Caco-2 (cell line): ENCODE results near the gene PHF12. TPM values are rescaled to one million over a fixed set of nuclear protein-coding genes. Genes with fewer than 3 reads are reported as not detected.

ENCODE experiments used
- BruUV-seq: library from RNA; stranded (reverse); fragments of 400-500 nt; replicated peaks from 2 replicates; lab custom pipeline; 2021; lab: Mats Ljungman, UMichigan
- CTCF ChIA-PET: fragments of 300-600 bp; sonication (Branson Sonifier 250); formaldehyde crosslinking; loops from one replicate; lab custom pipeline; 2022; ENCODE audit warnings: antibody characterized with exemption; lab: Charles Lee
- POLR2A ChIA-PET: fragments of 300-600 bp; sonication (Branson Sonifier 250); formaldehyde crosslinking; loops from one replicate; lab custom pipeline; 2022; ENCODE audit warnings: antibody characterized with exemption; lab: Charles Lee
- DNase-seq, 2 experiments: peaks; one replicate each; pipeline versions ENCODE4 v3.0.0 to v3.0.0-alpha.2; 2020 to 2022
- H3K27me3 ChIP-seq: replicated peaks from 2 replicates; pipeline ENCODE4 v1.6.0; 2011; ENCODE audit warnings: low read length; ENCODE audit not compliant: control insufficient read depth, insufficient read depth
- H3K36me3 ChIP-seq: 2 replicates; pipeline ENCODE4 v1.5.1; 2011; ENCODE audit warnings: low read length; ENCODE audit not compliant: control insufficient read depth, insufficient read depth
- H3K4me1 ChIP-seq: fragments of 250-450 bp; sonication (Bioruptor Pico); 2 replicates; pipeline ENCODE4 v1.5.1; 2020; ENCODE audit warnings: mild to moderate bottlenecking
- H3K4me3 ChIP-seq: 2 replicates; pipeline ENCODE4 v1.5.1; 2011; ENCODE audit warnings: low read depth, mild to moderate bottlenecking, control low read depth, low read length
- H3K9me3 ChIP-seq: fragments of 250-450 bp; sonication (Bioruptor Pico); 2 replicates; pipeline ENCODE4 v1.5.1; 2020; ENCODE audit warnings: mild to moderate bottlenecking, moderate library complexity
- H3K27ac Mint-ChIP-seq: one replicate; pipeline ENCODE4 v1.8.0; 2022; ENCODE audit warnings: mixed read lengths; ENCODE audit not compliant: unreplicated experiment
- H3K27me3 Mint-ChIP-seq: one replicate; pipeline ENCODE4 v1.8.0; 2022; ENCODE audit warnings: mixed read lengths; ENCODE audit not compliant: insufficient read depth, unreplicated experiment
- H3K36me3 Mint-ChIP-seq: one replicate; pipeline ENCODE4 v1.8.0; 2022; ENCODE audit warnings: mild to moderate bottlenecking, mixed read lengths; ENCODE audit not compliant: insufficient read depth, unreplicated experiment
- H3K4me1 Mint-ChIP-seq: one replicate; pipeline ENCODE4 v1.8.0; 2022; ENCODE audit warnings: low read depth, mixed read lengths; ENCODE audit not compliant: unreplicated experiment
- H3K4me3 Mint-ChIP-seq: one replicate; pipeline ENCODE4 v1.8.0; 2022; ENCODE audit warnings: mild to moderate bottlenecking, moderate library complexity, mixed read lengths; ENCODE audit not compliant: unreplicated experiment
- H3K9me3 Mint-ChIP-seq: one replicate; pipeline ENCODE4 v1.8.0; 2022; ENCODE audit warnings: mixed read lengths; ENCODE audit not compliant: unreplicated experiment
- CTCF ChIP-seq, 2 experiments: fragments of 200-600 bp in 1 of 2; IDR thresholded peaks; 1 replicate in 1 of 2; 2 replicates in 1 of 2; pipeline versions ENCODE4 v1.5.1 to v1.8.0; 2011 to 2022; ENCODE audit warnings: antibody characterized with exemption in 1 of 2, control low read depth in 1 of 2, inconsistent platforms in 1 of 2, low read depth in 1 of 2, low read length in 1 of 2, mild to moderate bottlenecking in 1 of 2, moderate library complexity in 1 of 2; ENCODE audit not compliant: insufficient read depth in 1 of 2, severe bottlenecking in 1 of 2, unreplicated experiment in 1 of 2
- intact Hi-C: fragments of 100-400 bp; cut with micrococcal nuclease; formaldehyde crosslinking; loops from one replicate; pipeline ENCODE4 v1.10.0; 2022; ENCODE audit not compliant: unreplicated experiment
- total RNA-seq: library from RNA; stranded (reverse); gene quantifications from 2 replicates; pipeline ENCODE4 v1.2.3, GENCODE V29; 2022

Gene PHF12
- total RNA-seq, 1 experiment from 2014 or later, result 49.9 TPM

GRCh38 chr17:28961391-28961790, 10.1 kb upstream of the PHF12 start:
- intact Hi-C loops, result no loop called here
- no peak overlapping the region for H3K4me3 Mint-ChIP-seq
- no TSS peak for BruUV-seq
- H3K36me3 Mint-ChIP-seq, result no peaks in the 10 kb centered on the region
- no peak for TF ChIP-seq CTCF (IDR thresholded peaks at IDR 0.05; ENCODE audit: insufficient read depth in 1 of 2, low read depth in 1 of 2, low read length in 1 of 2, severe bottlenecking in 1 of 2, unreplicated experiment in 1 of 2)
- no peak overlapping the region for H3K27ac Mint-ChIP-seq
- Histone ChIP-seq H3K9me3 (no peaks in the 10 kb centered on the region), H3K4me3 (no peak overlapping the region), H3K27me3 (no peaks in the 10 kb centered on the region), H3K4me1 (peaks cover 5% of the 10 kb centered on the region; the same call in 1 of the 2 replicates), H3K36me3 (no peaks in the 10 kb centered on the region)
- ChIA-PET POLR2A (no interaction called here), CTCF (interaction anchor here (0.7 kb wide), 1 partner anchor 156 kb away, joined by 4 read pairs; no protein-coding TSS in a partner anchor)
- peaks cover 5% of the 10 kb centered on the region for H3K4me1 Mint-ChIP-seq
- peaks cover 4% of the 10 kb centered on the region for H3K27me3 Mint-ChIP-seq
- H3K9me3 Mint-ChIP-seq, result no peaks in the 10 kb centered on the region
- peak in 1 of 2 experiments; percentile 14 for DNase-seq

GRCh38 chr17:28960256-28961061, 9.1 kb upstream of the PHF12 start:
- Mint-ChIP-seq H3K27me3 (peaks cover 4% of the 10 kb centered on the region), H3K27ac (no peak overlapping the region), H3K9me3 (no peaks in the 10 kb centered on the region), H3K4me3 (no peak overlapping the region), H3K36me3 (no peaks in the 10 kb centered on the region), H3K4me1 (peaks cover 5% of the 10 kb centered on the region)
- intact Hi-C loops, result no loop called here
- TF ChIP-seq CTCF (IDR thresholded peaks at IDR 0.05; ENCODE audit: insufficient read depth in 1 of 2, low read depth in 1 of 2, low read length in 1 of 2, severe bottlenecking in 1 of 2, unreplicated experiment in 1 of 2), result no peak
- no TSS peak for BruUV-seq
- Histone ChIP-seq H3K36me3 (no peaks in the 10 kb centered on the region), H3K9me3 (no peaks in the 10 kb centered on the region), H3K4me1 (peaks cover 5% of the 10 kb centered on the region; the same call in 1 of the 2 replicates), H3K4me3 (no peak overlapping the region), H3K27me3 (no peaks in the 10 kb centered on the region)
- no peak for DNase-seq
- CTCF ChIA-PET, result no interaction called here
- POLR2A ChIA-PET, result no interaction called here

GRCh38 chr17:28959471-28959871, 8.2 kb upstream of the PHF12 start:
- Mint-ChIP-seq H3K4me1 (peaks cover 5% of the 10 kb centered on the region), H3K4me3 (no peak overlapping the region)

More at GRCh38 chr17:28959471-28959871, 8.2 kb upstream of the PHF12 start:
- intact Hi-C loops, result no loop called here
- H3K36me3 ChIP-seq, result no peaks in the 10 kb centered on the region
- no peak overlapping the region for H3K4me3 ChIP-seq
- peaks cover 3% of the 10 kb centered on the region; the same call in 1 of the 2 replicates for H3K4me1 ChIP-seq
- Mint-ChIP-seq H3K36me3 (no peaks in the 10 kb centered on the region), H3K27me3 (peaks cover 4% of the 10 kb centered on the region), H3K27ac (no peak overlapping the region), H3K9me3 (no peaks in the 10 kb centered on the region)
- no peak for DNase-seq
- ChIA-PET POLR2A (no interaction called here), CTCF (interaction anchor here (0.6 kb wide), 1 partner anchor 181 kb away, joined by 3 read pairs; no protein-coding TSS in a partner anchor)
- TF ChIP-seq CTCF (IDR thresholded peaks at IDR 0.05; ENCODE audit: insufficient read depth in 1 of 2, low read depth in 1 of 2, low read length in 1 of 2, severe bottlenecking in 1 of 2, unreplicated experiment in 1 of 2), result no peak
- BruUV-seq, result no TSS peak
- no peaks in the 10 kb centered on the region for H3K9me3 ChIP-seq
- no peaks in the 10 kb centered on the region for H3K27me3 ChIP-seq
